WTC11 (cell line): ENCODE measurements around the gene DSEL. TPM values are rescaled to one million over a fixed set of nuclear protein-coding genes. Genes with fewer than 3 reads are reported as not detected.
A peak's percentile ranks its signal among the peaks of the same experiment; 100 is the strongest.

Experiments
- ATAC-seq: fragments of 200-7000 bp; cut with Tn5 transposase; 2 replicates; pipeline ENCODE4 v1.10.0; 2021; ENCODE audit warnings: mild to moderate bottlenecking, moderate library complexity
- Bru-seq: library from RNA; stranded (reverse); fragments of 400-500 nt; gene quantifications from one replicate; lab custom pipeline; 2021; lab: Mats Ljungman, UMichigan
- CTCF ChIA-PET: fragments of 300-600 bp; sonication (Branson Sonifier 250); formaldehyde crosslinking; loops from one replicate; lab custom pipeline; 2021; ENCODE audit warnings: antibody characterized with exemption; lab: Charles Lee
- POLR2A ChIA-PET: fragments of 350-600 bp; sonication (Branson Sonifier 250); formaldehyde crosslinking; loops from one replicate; lab custom pipeline; 2021; ENCODE audit warnings: antibody characterized with exemption; lab: Charles Lee
- DNase-seq: peaks from one replicate; pipeline ENCODE4 v3.0.0; 2021; ENCODE audit warnings: low spot score
- H3K27ac Mint-ChIP-seq: 2 replicates; pipeline ENCODE4 v1.8.0; 2021; ENCODE audit warnings: mixed read lengths
- H3K27me3 Mint-ChIP-seq: 2 replicates; pipeline ENCODE4 v1.8.0; 2021; ENCODE audit warnings: low read depth, mild to moderate bottlenecking, moderate library complexity, mixed read lengths
- H3K36me3 Mint-ChIP-seq: 2 replicates; pipeline ENCODE4 v1.8.0; 2021; ENCODE audit warnings: mixed read lengths
- H3K4me1 Mint-ChIP-seq: 2 replicates; pipeline ENCODE4 v1.8.0; 2022; ENCODE audit warnings: mixed read lengths
- H3K4me3 Mint-ChIP-seq: 2 replicates; pipeline ENCODE4 v1.8.0; 2021; ENCODE audit warnings: mild to moderate bottlenecking, moderate library complexity, mixed read lengths
- H3K9me3 Mint-ChIP-seq: 2 replicates; pipeline ENCODE4 v1.8.0; 2021; ENCODE audit warnings: mixed read lengths
- ATF1 ChIP-seq: sonication (generic); formaldehyde crosslinking; IDR thresholded peaks from 2 replicates; pipeline ENCODE4 v1.8.1; 2023; ENCODE audit warnings: mild to moderate bottlenecking, moderate library complexity, missing genetic modification reagents
- ATF3 ChIP-seq: sonication (generic); formaldehyde crosslinking; conservative IDR thresholded peaks from 2 replicates; pipeline ENCODE4 v1.8.1; 2022; ENCODE audit warnings: mild to moderate bottlenecking, missing genetic modification reagents
- ATF6 ChIP-seq: sonication (generic); formaldehyde crosslinking; IDR thresholded peaks from 2 replicates; pipeline ENCODE4 v1.8.1; 2023; ENCODE audit warnings: mild to moderate bottlenecking, missing genetic modification reagents
- ELF4 ChIP-seq: sonication (generic); formaldehyde crosslinking; IDR thresholded peaks from 2 replicates; pipeline ENCODE4 v1.8.1; 2022; ENCODE audit warnings: low read depth, mild to moderate bottlenecking, moderate library complexity, missing genetic modification reagents
- EMX1 ChIP-seq: fragments of 250-450 bp; sonication (Bioruptor Pico); IDR thresholded peaks from 2 replicates; pipeline ENCODE4 v1.8.0; 2021; ENCODE audit warnings: mild to moderate bottlenecking
- ERG ChIP-seq: fragments of 250-450 bp; sonication (Bioruptor Pico); IDR thresholded peaks from 2 replicates; pipeline ENCODE4 v1.8.0; 2021; ENCODE audit warnings: mild to moderate bottlenecking
- FOXP1 ChIP-seq: sonication (generic); formaldehyde crosslinking; IDR thresholded peaks from 2 replicates; pipeline ENCODE4 v1.8.0; 2022; ENCODE audit warnings: missing genetic modification reagents, mild to moderate bottlenecking, moderate library complexity, borderline replicate concordance
- GABPB1 ChIP-seq: sonication (generic); formaldehyde crosslinking; IDR thresholded peaks from 2 replicates; pipeline ENCODE4 v1.8.1; 2023; ENCODE audit warnings: mild to moderate bottlenecking, missing genetic modification reagents
- GRHL2 ChIP-seq: fragments of 250-450 bp; sonication (Bioruptor Pico); IDR thresholded peaks from 2 replicates; pipeline ENCODE4 v1.8.0; 2022; ENCODE audit warnings: mild to moderate bottlenecking, moderate library complexity; ENCODE audit not compliant: insufficient replicate concordance, severe bottlenecking
- HMGA2 ChIP-seq: fragments of 250-450 bp; sonication (Bioruptor Pico); IDR thresholded peaks from 2 replicates; pipeline ENCODE4 v1.4.0; 2021; ENCODE audit warnings: mild to moderate bottlenecking, moderate library complexity
- IRF1 ChIP-seq: sonication (generic); formaldehyde crosslinking; IDR thresholded peaks from 2 replicates; pipeline ENCODE4 v1.8.0; 2023; ENCODE audit warnings: missing genetic modification reagents
- MXD4 ChIP-seq: fragments of 250-450 bp; sonication (Bioruptor Pico); IDR thresholded peaks from 2 replicates; pipeline ENCODE4 v1.8.0; 2021; ENCODE audit warnings: mild to moderate bottlenecking, moderate library complexity, borderline replicate concordance
- NFE2L1 ChIP-seq: sonication (generic); formaldehyde crosslinking; IDR thresholded peaks from 2 replicates; pipeline ENCODE4 v1.8.1; 2023; ENCODE audit warnings: missing genetic modification reagents
- NR3C1 ChIP-seq: sonication (generic); formaldehyde crosslinking; conservative IDR thresholded peaks from 2 replicates; pipeline ENCODE4 v1.8.1; 2023; ENCODE audit warnings: low read depth, mild to moderate bottlenecking, missing genetic modification reagents
- RORB ChIP-seq: fragments of 250-450 bp; sonication (Bioruptor Pico); IDR thresholded peaks from 2 replicates; pipeline ENCODE4 v1.9.0; 2021; ENCODE audit warnings: mild to moderate bottlenecking
- SP1 ChIP-seq: sonication (generic); formaldehyde crosslinking; conservative IDR thresholded peaks from 2 replicates; pipeline ENCODE4 v1.8.1; 2022; ENCODE audit warnings: missing genetic modification reagents
- TEAD4 ChIP-seq: sonication (generic); formaldehyde crosslinking; IDR thresholded peaks from 2 replicates; pipeline ENCODE4 v1.8.0; 2022; ENCODE audit warnings: mild to moderate bottlenecking, missing genetic modification reagents
- USF2 ChIP-seq: sonication (generic); formaldehyde crosslinking; IDR thresholded peaks from 2 replicates; pipeline ENCODE4 v1.8.1; 2023; ENCODE audit warnings: mild to moderate bottlenecking, missing genetic modification reagents, moderate library complexity
- ZNF138 ChIP-seq: sonication (generic); formaldehyde crosslinking; conservative IDR thresholded peaks from 2 replicates; pipeline ENCODE4 v1.8.1; 2022; ENCODE audit warnings: mild to moderate bottlenecking, moderate library complexity, missing genetic modification reagents
- ZNF219 ChIP-seq: sonication (generic); formaldehyde crosslinking; IDR thresholded peaks from 2 replicates; pipeline ENCODE4 v1.8.0; 2023; ENCODE audit warnings: missing genetic modification reagents, mild to moderate bottlenecking, borderline replicate concordance
- ZNF232 ChIP-seq: sonication (generic); formaldehyde crosslinking; IDR thresholded peaks from 2 replicates; pipeline ENCODE4 v1.8.0; 2022; ENCODE audit warnings: mild to moderate bottlenecking, missing genetic modification reagents
- ZNF281 ChIP-seq: sonication (generic); formaldehyde crosslinking; IDR thresholded peaks from 2 replicates; pipeline ENCODE4 v1.8.0; 2023; ENCODE audit warnings: mild to moderate bottlenecking, missing genetic modification reagents
- ZNF396 ChIP-seq: fragments of 250-450 bp; sonication (Bioruptor Pico); IDR thresholded peaks from 2 replicates; pipeline ENCODE4 v1.8.0; 2021; ENCODE audit warnings: mild to moderate bottlenecking, moderate library complexity, borderline replicate concordance
- ZNF425 ChIP-seq: fragments of 250-450 bp; sonication (Bioruptor Pico); conservative IDR thresholded peaks from 2 replicates; pipeline ENCODE4 v1.9.0; 2021; ENCODE audit warnings: mild to moderate bottlenecking
- long read RNA-seq, 3 experiments: library from RNA in 1 of 3; library from capped mRNA in 1 of 3; library from polyadenylated mRNA in 1 of 3; unstranded in 2 of 3; stranded (forward) in 1 of 3; transcript quantifications; one replicate each; pipeline ENCODE4 v2.0.0, GENCODE V29; 2021
- total RNA-seq: library from RNA; stranded (reverse); gene quantifications from 3 replicates; pipeline ENCODE4 v1.2.3, GENCODE V29; 2021

The DSEL gene
- 29.3 to 33.4 TPM (median 30.1 TPM) in 3 replicates for total RNA-seq
- percentile 99 among the genes with signal in this experiment for Bru-seq, nascent RNA
- long read RNA-seq, experiment 1, full-length matches to known transcripts = 53 of 87 reads
- long read RNA-seq, experiment 1, partial matches to known transcripts = 0 of 87 reads
- long read RNA-seq, experiment 1, other reads (novel, unspliced or antisense) = 34 of 87 reads
- long read RNA-seq, experiment 2, full-length matches to known transcripts = 18 of 52 reads
- long read RNA-seq, experiment 2, partial matches to known transcripts = 0 of 52 reads
- long read RNA-seq, experiment 2, other reads (novel, unspliced or antisense) = 34 of 52 reads
- long read RNA-seq, experiment 3 = 0 reads

GRCh38 chr18:67516539-67517443, at the start of gene DSEL:
TSS of gene DSEL (minus strand) at chr18:67516720. CDS start at chr18:67514608, 2,112 bp downstream.
- Mint-ChIP-seq H3K27ac (peak within 1 kb of the TSS; percentile 97), H3K27me3 (no peaks in the 10 kb centered on the region), H3K4me3 (peak within 1 kb of the TSS; percentile 94), H3K36me3 (peaks cover 41% of the 10 kb centered on the region), H3K4me1 (peaks cover 72% of the 10 kb centered on the region), H3K9me3 (no peaks in the 10 kb centered on the region)
- peak; percentile 99 for DNase-seq
- peak; percentile 93 for ATAC-seq
- ChIA-PET CTCF (interaction anchor here (0.6 to 3.1 kb wide), 32 partner anchors 9 to 1214 kb away, joined by 3 to 71 read pairs (median 4); no protein-coding TSS in a partner anchor), POLR2A (interaction anchor here (0.6 to 1.2 kb wide), 9 partner anchors 9 to 635 kb away, joined by 3 to 7 read pairs (median 3); no protein-coding TSS in a partner anchor)
- TF ChIP-seq ZNF396 = no peak
- no peak for TF ChIP-seq ATF6 (CRISPR knock-in tag)
- TF ChIP-seq SP1 (CRISPR knock-in tag) = peak; percentile 34; the same call in 1 of the 2 replicates
- peak; percentile 80; the same call in 1 of the 2 replicates for TF ChIP-seq FOXP1
- TF ChIP-seq GRHL2 = no peak
- no peak for TF ChIP-seq ATF3 (CRISPR knock-in tag)
- TF ChIP-seq NFE2L1 = 0 out of 2 replicates have a peak, but pooled peaks have one; percentile 16
- no peak for TF ChIP-seq ERG
- no peak for TF ChIP-seq ZNF232
- no peak for TF ChIP-seq TEAD4 (CRISPR knock-in tag)
- TF ChIP-seq HMGA2 (CRISPR knock-in tag) = no peak
- 0 out of 2 replicates have a peak, but pooled peaks have one; percentile 32 for TF ChIP-seq ELF4 (CRISPR knock-in tag)
- peak; percentile 67; the same call in 1 of the 2 replicates for TF ChIP-seq ZNF138 (CRISPR knock-in tag)
- 0 out of 2 replicates have a peak, but pooled peaks have one; percentile 4 for TF ChIP-seq USF2 (CRISPR knock-in tag)
- TF ChIP-seq RORB (CRISPR knock-in tag) = no peak
- no peak for TF ChIP-seq ZNF425 (CRISPR knock-in tag)
- peak; percentile 18; the same call in 1 of the 2 replicates for TF ChIP-seq GABPB1 (CRISPR knock-in tag)
- no peak for TF ChIP-seq IRF1
- 0 out of 2 replicates have a peak, but pooled peaks have one; percentile 45 for TF ChIP-seq ZNF219 (CRISPR knock-in tag)
- TF ChIP-seq ZNF281 (CRISPR knock-in tag) = no peak
- TF ChIP-seq EMX1 = no peak
- TF ChIP-seq MXD4 (CRISPR knock-in tag) = no peak
- no peak for TF ChIP-seq ATF1 (CRISPR knock-in tag)
- no peak for TF ChIP-seq NR3C1 (CRISPR knock-in tag)
